ENCODE measurements around the gene PAQR3. TPM values are rescaled to one million over a fixed set of nuclear protein-coding genes. Genes with fewer than 3 reads are reported as not detected.

The PAQR3 gene
- polyA plus RNA-seq, 2 of the 4 experiments (the other 2 are of a cell fraction), result 6.5 to 26.4 TPM

- ATAC-seq (no peak), DNase-seq (ENCODE audit: low read depth in 1 of 2, low spot score in 1 of 2) (no peak), FAIRE-seq (no peak)
- no peak for TF ChIP-seq EHF (CRISPR knock-in tag; IDR thresholded peaks at IDR 0.05)
- ChIA-PET POLR2A (no interaction called here), CTCF (no interaction called here)
- no peak overlapping the region for H3K27ac ChIP-seq
- H3K9me3 ChIP-seq, result no peaks in the 10 kb centered on the region
- WGBS (ENCODE audit: missing lambda C conversion rate), result 0% methylated on average over 2 of the region's 2 CpGs
- H3K4me3 ChIP-seq, result no peak overlapping the region
- H3K4me1 ChIP-seq, result no peaks in the 10 kb centered on the region
- no peak overlapping the region for H3K4me2 ChIP-seq
Observed at GRCh38 chr4:78984593-78984992, 45.4 kb upstream of the PAQR3 start.

GRCh38 chr4:78975865-78976264 lies 36.6 kb upstream of the PAQR3 start:
- TF ChIP-seq NFE2L2 (conservative IDR thresholded peaks at IDR 0.05; ENCODE audit: low read length), result no peak
- TF ChIP-seq KDM5A (IDR thresholded peaks at IDR 0.05), result no peak
- TF ChIP-seq ESRRA (IDR thresholded peaks at IDR 0.05; ENCODE audit: borderline replicate concordance, low read length), result no peak
- no peak for TF ChIP-seq PHF8 (IDR thresholded peaks at IDR 0.05; ENCODE audit: borderline replicate concordance, low read depth)
- no peak for TF ChIP-seq NR3C1 (IDR thresholded peaks at IDR 0.05)
- no peak for TF ChIP-seq CBX8 (IDR thresholded peaks at IDR 0.05)
- no peak for TF ChIP-seq KDM1A (IDR thresholded peaks at IDR 0.05; ENCODE audit: low read depth)
- TF ChIP-seq PBX3 (IDR thresholded peaks at IDR 0.05), result no peak
- TF ChIP-seq FOXS1 (CRISPR knock-in tag; IDR thresholded peaks at IDR 0.05), result no peak
- TF ChIP-seq ELK1 (IDR thresholded peaks at IDR 0.05; ENCODE audit: low read depth, low read length), result no peak
- TF ChIP-seq HOXA7 (CRISPR knock-in tag; IDR thresholded peaks at IDR 0.05), result no peak
- TF ChIP-seq CHD2 (IDR thresholded peaks at IDR 0.05; ENCODE audit: low read length, partially characterized antibody), result no peak
- TF ChIP-seq CBX2 (IDR thresholded peaks at IDR 0.05; ENCODE audit: borderline replicate concordance, low read depth), result no peak
- no peak for TF ChIP-seq MAZ (IDR thresholded peaks at IDR 0.05; ENCODE audit: borderline replicate concordance, low read depth, low read length)
- no peak for TF ChIP-seq HOXB5 (CRISPR knock-in tag; IDR thresholded peaks at IDR 0.05)
- TF ChIP-seq TP53 (CRISPR knock-in tag; IDR thresholded peaks at IDR 0.05), result no peak
- TF ChIP-seq ZC3H11A (IDR thresholded peaks at IDR 0.05), result no peak
- 23% methylated on average over 2 of the region's 2 CpGs for WGBS (ENCODE audit: missing lambda C conversion rate)
- no peaks in the 10 kb centered on the region for H3K4me1 ChIP-seq
- H3K9me3 ChIP-seq, result no peaks in the 10 kb centered on the region
- ChIA-PET POLR2A (no interaction called here), CTCF (no interaction called here)
- H3K4me2 ChIP-seq, result no peak overlapping the region
- no peak overlapping the region for H3K27ac ChIP-seq
- no peak for ATAC-seq
- no peak overlapping the region for H3K4me3 ChIP-seq
- no peak for FAIRE-seq
- no peak for DNase-seq (ENCODE audit: low read depth in 1 of 2, low spot score in 1 of 2)

GRCh38 chr4:78971776-78972175 lies 32.5 kb upstream of the PAQR3 start:
- POLR2A ChIA-PET, result no interaction called here
- Histone ChIP-seq H3K4me1 (no peaks in the 10 kb centered on the region), H3K27ac (no peak overlapping the region), H3K9me3 (no peaks in the 10 kb centered on the region), H3K4me2 (no peak overlapping the region), H3K4me3 (no peak overlapping the region)
- ATAC-seq (no peak), FAIRE-seq (no peak), DNase-seq (ENCODE audit: low read depth in 1 of 2, low spot score in 1 of 2) (no peak)
- 14% methylated on average over 1 of the region's 1 CpG for WGBS (ENCODE audit: missing lambda C conversion rate)
- CTCF ChIA-PET, result interaction anchor here (1.3 kb wide), 1 partner anchor 21 kb away, joined by 4 read pairs; no protein-coding TSS in a partner anchor
- TF ChIP-seq HOXB13 (CRISPR knock-in tag; IDR thresholded peaks at IDR 0.05; ENCODE audit: low read depth) (no peak), CBX2 (IDR thresholded peaks at IDR 0.05; ENCODE audit: borderline replicate concordance, low read depth) (no peak), CHD4 (IDR thresholded peaks at IDR 0.05; ENCODE audit: borderline replicate concordance) (no peak), FOXS1 (CRISPR knock-in tag; IDR thresholded peaks at IDR 0.05) (no peak), RARB (CRISPR knock-in tag; IDR thresholded peaks at IDR 0.05) (no peak), NR3C1 (IDR thresholded peaks at IDR 0.05) (no peak), TFCP2L1 (CRISPR knock-in tag; IDR thresholded peaks at IDR 0.05) (no peak)

Measured in A549 (cell line).